Fibroblast of pulmonary artery (primary cell): Measurements from ENCODE around the gene RAD51D.

Experiments
- DNase-seq: peaks from one replicate; pipeline ENCODE4 v3.0.0-alpha.2; 2010; ENCODE audit warnings: low read depth
- H3K4me3 ChIP-seq: replicated peaks from 2 replicates; pipeline ENCODE4 v1.5.1; 2011; ENCODE audit warnings: low read depth, mild to moderate bottlenecking, control low read depth, low read length, moderate library complexity
- TF ChIP-seq, protein P1 (sequence below): IDR thresholded peaks from 2 replicates; pipeline ENCODE4 v1.5.1; 2011; ENCODE audit warnings: mild to moderate bottlenecking, control low read depth, low read length, inconsistent platforms; ENCODE audit errors: missing control alignments

RAD51D gene

DNA sequence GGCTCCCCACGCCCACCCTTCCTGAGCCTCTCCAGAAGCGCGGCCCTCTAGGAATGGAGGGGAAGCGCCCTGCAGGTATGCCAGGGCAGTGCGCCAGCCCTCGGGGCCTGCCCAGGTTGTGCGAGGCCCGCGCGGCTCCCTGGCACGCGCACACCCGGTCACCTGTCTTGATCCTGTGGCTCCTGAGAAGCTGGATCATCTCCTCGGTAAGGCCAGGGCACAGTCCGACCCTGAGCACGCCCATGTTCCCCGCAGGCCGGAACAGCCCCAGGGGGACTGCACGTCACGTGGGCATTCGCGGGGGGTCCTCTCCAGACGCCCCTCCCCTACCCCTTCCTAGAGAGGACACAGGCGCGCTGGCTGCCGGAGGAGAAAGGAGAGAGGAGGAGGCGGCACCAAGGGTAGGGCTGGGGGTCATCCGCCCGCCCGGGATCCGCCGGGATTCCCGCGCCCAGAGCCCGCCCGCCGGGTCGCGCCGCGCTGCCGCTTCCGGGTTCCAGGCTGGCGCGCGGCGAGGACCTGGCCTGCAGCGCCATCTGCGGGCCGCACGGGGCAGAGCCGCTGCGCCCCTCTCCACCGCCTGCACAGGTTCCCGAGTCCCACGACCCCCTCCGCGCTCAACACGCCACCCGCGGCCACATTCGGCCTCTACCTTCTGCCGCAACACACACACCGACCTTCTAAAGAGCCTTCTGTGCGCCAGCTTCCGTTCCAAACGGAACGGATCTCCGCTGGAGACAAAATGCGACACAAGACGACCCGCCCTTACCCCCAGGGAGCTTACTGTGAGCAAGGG is at the start of gene RAD51D:
Gene RAD51D (minus strand): TSS at position 491 of the 796 bp plus-strand sequence. CDS start 247 bp downstream, at position 244.
- peak; percentile 66 for DNase-seq
- TF ChIP-seq, protein P1, sequence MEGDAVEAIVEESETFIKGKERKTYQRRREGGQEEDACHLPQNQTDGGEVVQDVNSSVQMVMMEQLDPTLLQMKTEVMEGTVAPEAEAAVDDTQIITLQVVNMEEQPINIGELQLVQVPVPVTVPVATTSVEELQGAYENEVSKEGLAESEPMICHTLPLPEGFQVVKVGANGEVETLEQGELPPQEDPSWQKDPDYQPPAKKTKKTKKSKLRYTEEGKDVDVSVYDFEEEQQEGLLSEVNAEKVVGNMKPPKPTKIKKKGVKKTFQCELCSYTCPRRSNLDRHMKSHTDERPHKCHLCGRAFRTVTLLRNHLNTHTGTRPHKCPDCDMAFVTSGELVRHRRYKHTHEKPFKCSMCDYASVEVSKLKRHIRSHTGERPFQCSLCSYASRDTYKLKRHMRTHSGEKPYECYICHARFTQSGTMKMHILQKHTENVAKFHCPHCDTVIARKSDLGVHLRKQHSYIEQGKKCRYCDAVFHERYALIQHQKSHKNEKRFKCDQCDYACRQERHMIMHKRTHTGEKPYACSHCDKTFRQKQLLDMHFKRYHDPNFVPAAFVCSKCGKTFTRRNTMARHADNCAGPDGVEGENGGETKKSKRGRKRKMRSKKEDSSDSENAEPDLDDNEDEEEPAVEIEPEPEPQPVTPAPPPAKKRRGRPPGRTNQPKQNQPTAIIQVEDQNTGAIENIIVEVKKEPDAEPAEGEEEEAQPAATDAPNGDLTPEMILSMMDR, result peak; percentile 52
- H3K4me3 ChIP-seq, result peak within 1 kb of the TSS; percentile 82

DNA sequence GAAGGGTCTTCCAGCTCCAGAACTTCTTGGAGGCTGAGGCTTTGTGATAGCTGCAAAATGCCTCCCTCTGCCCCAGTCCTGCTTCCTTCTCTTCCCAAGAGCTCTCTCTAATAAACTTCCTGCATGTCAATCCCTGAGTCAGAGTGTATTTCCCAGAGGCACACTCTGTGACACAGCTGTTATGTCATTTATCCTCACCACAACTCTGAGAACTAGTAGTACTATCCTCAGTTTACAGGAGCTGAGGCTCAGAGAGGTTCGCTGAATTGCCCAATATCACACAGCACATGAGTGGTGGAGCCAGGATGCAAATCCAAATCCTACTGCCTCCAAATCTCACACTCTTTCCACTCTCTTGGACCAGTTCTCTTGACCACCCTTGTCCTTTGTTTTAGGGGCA is 48.0 kb upstream of the RAD51D start:
- TF ChIP-seq, protein P1, result no peak
- peak; percentile 2 for DNase-seq
- no peak overlapping the region for H3K4me3 ChIP-seq

DNA sequence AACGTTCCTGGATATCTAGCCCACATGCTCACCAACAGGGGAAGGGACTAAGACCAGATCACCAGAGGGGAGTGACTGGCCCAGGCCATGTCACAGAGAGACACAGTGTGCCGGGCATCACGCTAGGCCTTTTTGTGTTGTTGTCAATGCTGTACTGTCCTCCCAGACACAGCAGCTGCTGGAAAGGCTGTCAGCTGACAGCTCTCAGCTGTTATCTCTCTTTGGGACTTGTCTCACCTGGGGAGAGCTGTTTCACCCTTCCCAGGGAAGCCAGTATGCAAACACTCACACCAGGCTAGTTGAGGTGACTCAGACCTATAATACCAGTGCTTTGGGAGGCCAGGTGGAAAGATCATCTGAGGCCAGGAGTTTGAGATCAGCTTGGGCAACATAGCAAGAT is 47.4 kb upstream of the RAD51D start:
- no peak overlapping the region for H3K4me3 ChIP-seq
- DNase-seq, result no peak
- TF ChIP-seq, protein P1, result no peak

DNA sequence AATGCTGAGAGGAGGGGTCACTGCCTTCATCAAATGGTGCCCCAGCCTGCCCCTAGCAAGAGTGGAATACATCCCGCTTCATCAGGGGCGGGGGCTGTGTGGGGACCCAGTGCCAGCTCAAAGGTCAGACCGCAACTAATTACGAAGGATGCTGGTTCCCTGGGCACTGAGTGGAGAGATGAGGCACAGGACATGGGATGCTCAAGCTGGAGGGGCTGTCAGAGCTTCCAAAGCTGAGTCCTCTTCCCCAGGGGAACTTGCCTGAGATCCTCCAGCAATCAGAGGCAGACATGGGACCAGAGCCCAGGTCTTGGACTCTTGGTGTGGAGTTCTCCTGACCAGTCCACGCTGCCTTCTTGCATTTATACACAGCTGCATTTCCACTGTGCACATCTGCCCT is 46.9 kb upstream of the RAD51D start:
- TF ChIP-seq, protein P1, result no peak
- H3K4me3 ChIP-seq, result no peak overlapping the region

DNA sequence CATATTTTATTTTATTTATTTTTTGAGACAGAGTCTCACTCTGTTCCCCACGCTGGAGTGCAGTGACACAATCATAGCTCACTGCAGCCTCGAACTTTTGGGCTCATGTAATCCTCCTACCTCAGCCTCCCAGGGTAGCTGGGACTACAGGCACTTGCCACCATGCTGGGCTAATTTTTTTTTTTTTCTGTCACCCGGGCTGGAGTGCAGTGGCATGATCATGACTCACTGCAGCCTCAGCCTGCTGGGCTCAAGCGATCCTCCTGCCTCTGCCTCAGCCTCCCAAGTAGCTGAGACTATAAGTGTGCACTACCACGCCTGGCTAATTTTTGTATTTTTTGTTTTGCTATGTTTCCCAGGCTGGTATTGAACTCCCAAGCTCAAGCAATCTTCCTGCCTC is 45.1 kb upstream of the RAD51D start:
- DNase-seq, result no peak
- H3K4me3 ChIP-seq, result no peak overlapping the region
- TF ChIP-seq, protein P1, result no peak

More for the DNA sequence above, 46.9 kb upstream of the RAD51D start:
- no peak for DNase-seq

- H3K4me3 ChIP-seq, result no peak overlapping the region
- TF ChIP-seq, protein P1, result no peak
- DNase-seq, result no peak
Measured at GRCh38 chr17:35163886-35164285, 44.2 kb upstream of the RAD51D start.

GRCh38 chr17:35162755-35163154 is 43.1 kb upstream of the RAD51D start:
- TF ChIP-seq, protein P1, result no peak
- H3K4me3 ChIP-seq, result no peak overlapping the region
- DNase-seq, result no peak
